HCT116 (cell line): ENCODE measurements around the gene MST1R. TPM values are rescaled to one million over a fixed set of nuclear protein-coding genes. Genes with fewer than 3 reads are reported as not detected.

Source experiments
- ATAC-seq: fragments of 200-7000 bp; cut with Tn5 transposase; 2 replicates; pipeline ENCODE4 v1.9.1; 2020; ENCODE audit warnings: mild to moderate bottlenecking, moderate library complexity
- BruUV-seq: library from RNA; stranded (reverse); fragments of 400-500 nt; replicated peaks from 2 replicates; lab custom pipeline; 2021; lab: Mats Ljungman, UMichigan
- CTCF ChIA-PET: fragments of 300-600 bp; sonication (Branson Sonifier 250); formaldehyde crosslinking; loops from one replicate; lab custom pipeline; 2021; ENCODE audit warnings: antibody characterized with exemption; lab: Charles Lee
- POLR2A ChIA-PET: fragments of 300-600, 350-600 bp; sonication (Branson Sonifier 250); formaldehyde crosslinking; loops from one replicate; lab custom pipeline; 2021; ENCODE audit warnings: antibody characterized with exemption; lab: Charles Lee
- RAD21 ChIA-PET, 2 experiments: fragments of 300-600 bp; sonication (Branson Sonifier 250); formaldehyde crosslinking; loops; one replicate each; lab custom pipeline; 2023; ENCODE audit warnings: low total read pairs in 2 of 2; ENCODE audit not compliant: uncharacterized antibody in 2 of 2, unreplicated experiment in 2 of 2, low non-redundant PET in 1 of 2; lab: Charles Lee
- DNase-seq: peaks from one replicate; pipeline ENCODE4 v3.0.0-alpha.2; 2010; ENCODE audit warnings: low read depth, low spot score
- H2AFZ ChIP-seq: fragments of 200-600 bp; shearing (Covaris generic), sonication (generic); 2 replicates; pipeline ENCODE4 v1.6.1; 2017; ENCODE audit warnings: low read depth, mixed run types, mixed read lengths, antibody characterized with exemption, low read length; ENCODE audit not compliant: poor library complexity, severe bottlenecking
- H3K27ac ChIP-seq: 2 replicates; pipeline ENCODE4 v1.5.1; 2012; ENCODE audit warnings: low read depth, low read length
- H3K27me3 ChIP-seq: fragments of 200-600 bp; sonication (generic); 2 replicates; pipeline ENCODE4 v1.6.1; 2016; ENCODE audit warnings: mixed run types, low read length, mixed read lengths; ENCODE audit not compliant: insufficient read depth
- H3K36me3 ChIP-seq, 2 experiments: fragments of 200-500 bp in 1 of 2; fragments of 200-600 bp in 1 of 2; sonication (Bioruptor generic) in 1 of 2; sonication (generic) in 1 of 2; 2 replicates each; pipeline versions ENCODE4 v1.5.1 to v1.6.1; 2014 to 2016; ENCODE audit warnings: low read length in 2 of 2, inconsistent platforms in 1 of 2, mixed read lengths in 1 of 2, mixed run types in 1 of 2; ENCODE audit not compliant: insufficient read depth in 2 of 2, control insufficient read depth in 1 of 2
- H3K4me1 ChIP-seq, 2 experiments: fragments of 200-600 bp in 1 of 2; sonication (generic) in 1 of 2; 2 replicates each; pipeline versions ENCODE4 v1.5.1 to v1.6.1; 2012 to 2017; ENCODE audit warnings: low read length in 2 of 2, inconsistent platforms in 1 of 2, mild to moderate bottlenecking in 1 of 2, mixed read lengths in 1 of 2, mixed run types in 1 of 2, moderate library complexity in 1 of 2; ENCODE audit not compliant: insufficient read depth in 2 of 2, control insufficient read depth in 1 of 2
- H3K4me2 ChIP-seq: fragments of 200-600 bp; sonication (generic); 2 replicates; pipeline ENCODE4 v1.6.1; 2017; ENCODE audit warnings: mixed run types, low read length, mixed read lengths
- H3K4me3 ChIP-seq, 2 experiments: fragments of 200-600 bp in 1 of 2; sonication (generic) in 1 of 2; replicated peaks in 1 of 2; 2 replicates each; pipeline ENCODE4 v1.5.1; 2011 to 2016; ENCODE audit warnings: low read length in 2 of 2, control low read depth in 1 of 2, low read depth in 1 of 2, mild to moderate bottlenecking in 1 of 2, mixed read lengths in 1 of 2, mixed run types in 1 of 2
- H3K79me2 ChIP-seq: fragments of 200-600 bp; sonication (generic); 2 replicates; pipeline ENCODE4 v1.6.1; 2017; ENCODE audit warnings: mild to moderate bottlenecking, mixed run types, low read length, moderate library complexity, mixed read lengths; ENCODE audit not compliant: insufficient read depth
- H3K9ac ChIP-seq: fragments of 200-600 bp; sonication (generic); 2 replicates; pipeline ENCODE4 v1.6.1; 2016; ENCODE audit warnings: low read length, mixed read lengths
- H3K9me2 ChIP-seq: fragments of 200-600 bp; sonication (generic), shearing (Covaris generic); 2 replicates; pipeline ENCODE4 v1.6.1; 2017; ENCODE audit warnings: mixed run types, mild to moderate bottlenecking, moderate library complexity; ENCODE audit not compliant: insufficient read depth
- H3K9me3 ChIP-seq, 2 experiments: fragments of 200-500 bp in 1 of 2; fragments of 200-600 bp in 1 of 2; sonication (Bioruptor generic) in 1 of 2; sonication (generic) in 1 of 2; 2 replicates each; pipeline ENCODE4 v1.6.1; 2014 to 2017; ENCODE audit warnings: low read length in 2 of 2, mixed read lengths in 2 of 2, inconsistent platforms in 1 of 2, low read depth in 1 of 2, mild to moderate bottlenecking in 1 of 2, mixed run types in 1 of 2, moderate library complexity in 1 of 2; ENCODE audit not compliant: control insufficient read depth in 1 of 2, insufficient read depth in 1 of 2
- H4K20me1 ChIP-seq: fragments of 200-600 bp; sonication (generic), shearing (Covaris generic); 2 replicates; pipeline ENCODE4 v1.6.1; 2017; ENCODE audit warnings: mixed run types, mild to moderate bottlenecking, moderate library complexity; ENCODE audit not compliant: insufficient read depth
- ATF3 ChIP-seq: IDR thresholded peaks from 2 replicates; pipeline ENCODE4 v1.6.1; 2012
- CEBPB ChIP-seq: IDR thresholded peaks from 2 replicates; pipeline ENCODE4 v1.6.1; 2012; ENCODE audit warnings: low read depth
- CTCF ChIP-seq, 3 experiments: fragments of 200-600 bp in 1 of 3; sonication (generic) in 1 of 3; IDR thresholded peaks in 2 of 3; conservative IDR thresholded peaks in 1 of 3; 2 replicates each; pipeline ENCODE4 v1.5.1; 2012 to 2017; ENCODE audit warnings: low read depth in 2 of 3, low read length in 2 of 3, antibody characterized with exemption in 1 of 3, borderline replicate concordance in 1 of 3, control low read depth in 1 of 3, mild to moderate bottlenecking in 1 of 3, mixed read lengths in 1 of 3, mixed run types in 1 of 3, moderate library complexity in 1 of 3; ENCODE audit not compliant: insufficient read depth in 1 of 3
- POLR2AphosphoS5 ChIP-seq: IDR thresholded peaks from 2 replicates; pipeline ENCODE4 v1.6.1; 2011; ENCODE audit warnings: mild to moderate bottlenecking, low read depth, low read length, moderate library complexity
- intact Hi-C: fragments of 100-400 bp; cut with micrococcal nuclease; formaldehyde crosslinking; loops from 2 replicates; pipeline ENCODE4 v1.10.0; 2022
- total RNA-seq: library from RNA; stranded (reverse); gene quantifications from one replicate; pipeline ENCODE4 v1.2.1, GENCODE V29; 2021; ENCODE audit not compliant: unreplicated experiment

Gene MST1R
- total RNA-seq, 1 experiment from 2014 or later = 113 TPM

GRCh38 chr3:49911611-49912010, 7.9 kb upstream of the MST1R start:
- CTCF ChIA-PET = interaction anchor here (1.4 kb wide), 1 partner anchor 18 kb away, joined by 4 read pairs; the partner anchor contains the start of gene MON1A
- H3K4me3 ChIP-seq = no peak overlapping the region
- H3K79me2 ChIP-seq = no peaks in the 10 kb centered on the region
- RAD21 ChIA-PET = no interaction called here
- no peak overlapping the region for H3K9ac ChIP-seq
- POLR2A ChIA-PET = no interaction called here
- no peak overlapping the region for H3K4me2 ChIP-seq
- H3K27ac ChIP-seq = no peak overlapping the region
- H3K9me3 ChIP-seq = no peaks in the 10 kb centered on the region
- H3K27me3 ChIP-seq = no peaks in the 10 kb centered on the region
- no peak for ATAC-seq
- H3K4me1 ChIP-seq = peaks cover 2% of the 10 kb centered on the region in 2 experiments; a peak in 3 of 4 replicates
- H2AFZ ChIP-seq = no peak overlapping the region
- intact Hi-C loops = no loop called here
- no peaks in the 10 kb centered on the region for H4K20me1 ChIP-seq
- TF ChIP-seq CTCF (IDR thresholded peaks at IDR 0.05 in 2 of 3, conservative IDR thresholded peaks at IDR 0.05 in 1 of 3; ENCODE audit: borderline replicate concordance in 1 of 3, insufficient read depth in 1 of 3, low read depth in 2 of 3, low read length in 2 of 3) = no peak
- no peak for DNase-seq
- 0 out of 4 replicates have a peak, but pooled peaks cover 0 to 6% of the 10 kb centered on the region in 2 experiments for H3K36me3 ChIP-seq
- BruUV-seq = no TSS peak
- H3K9me2 ChIP-seq = no peaks in the 10 kb centered on the region

GRCh38 chr3:49911124-49911420, 7.4 kb upstream of the MST1R start:
- Histone ChIP-seq H3K27me3 (no peaks in the 10 kb centered on the region), H3K9ac (no peak overlapping the region), H3K36me3 (0 out of 4 replicates have a peak, but pooled peaks cover 0 to 6% of the 10 kb centered on the region in 2 experiments)
- ATAC-seq = no peak
- no TSS peak for BruUV-seq
- CTCF ChIA-PET = interaction anchor here (0.9 kb wide), 1 partner anchor 72 kb away, joined by 3 read pairs; no protein-coding TSS in a partner anchor
- TF ChIP-seq ATF3 (no peak), POLR2AphosphoS5 (no peak), CEBPB (no peak)
- TF ChIP-seq, all 23 proteins: peak for 0
- no peak overlapping the region for H3K27ac ChIP-seq
- no peaks in the 10 kb centered on the region for H4K20me1 ChIP-seq
- no peak overlapping the region for H3K4me2 ChIP-seq
- no peaks in the 10 kb centered on the region for H3K9me3 ChIP-seq
- H3K4me1 ChIP-seq = peaks cover 4 to 7% of the 10 kb centered on the region in 2 experiments; a peak in 3 of 4 replicates
- no peaks in the 10 kb centered on the region for H3K9me2 ChIP-seq
- H3K4me3 ChIP-seq = no peak overlapping the region
- DNase-seq = no peak
- H3K79me2 ChIP-seq = no peaks in the 10 kb centered on the region
- intact Hi-C loops = no loop called here
- ChIA-PET POLR2A (no interaction called here), RAD21 (interaction anchor here in 1 of 2 experiments (1.0 kb wide), 1 partner anchor 209 kb away, joined by 3 read pairs; no protein-coding TSS in a partner anchor)
- H2AFZ ChIP-seq = no peak overlapping the region
